GM18861 (cell line): ENCODE data around the gene TMEM151B.

Experiments used
- ATAC-seq: cut with Tn5 transposase; IDR thresholded peaks from one replicate; pipeline ENCODE4 v1.9.1; 2021; ENCODE audit not compliant: unreplicated experiment

TMEM151B gene

DNA sequence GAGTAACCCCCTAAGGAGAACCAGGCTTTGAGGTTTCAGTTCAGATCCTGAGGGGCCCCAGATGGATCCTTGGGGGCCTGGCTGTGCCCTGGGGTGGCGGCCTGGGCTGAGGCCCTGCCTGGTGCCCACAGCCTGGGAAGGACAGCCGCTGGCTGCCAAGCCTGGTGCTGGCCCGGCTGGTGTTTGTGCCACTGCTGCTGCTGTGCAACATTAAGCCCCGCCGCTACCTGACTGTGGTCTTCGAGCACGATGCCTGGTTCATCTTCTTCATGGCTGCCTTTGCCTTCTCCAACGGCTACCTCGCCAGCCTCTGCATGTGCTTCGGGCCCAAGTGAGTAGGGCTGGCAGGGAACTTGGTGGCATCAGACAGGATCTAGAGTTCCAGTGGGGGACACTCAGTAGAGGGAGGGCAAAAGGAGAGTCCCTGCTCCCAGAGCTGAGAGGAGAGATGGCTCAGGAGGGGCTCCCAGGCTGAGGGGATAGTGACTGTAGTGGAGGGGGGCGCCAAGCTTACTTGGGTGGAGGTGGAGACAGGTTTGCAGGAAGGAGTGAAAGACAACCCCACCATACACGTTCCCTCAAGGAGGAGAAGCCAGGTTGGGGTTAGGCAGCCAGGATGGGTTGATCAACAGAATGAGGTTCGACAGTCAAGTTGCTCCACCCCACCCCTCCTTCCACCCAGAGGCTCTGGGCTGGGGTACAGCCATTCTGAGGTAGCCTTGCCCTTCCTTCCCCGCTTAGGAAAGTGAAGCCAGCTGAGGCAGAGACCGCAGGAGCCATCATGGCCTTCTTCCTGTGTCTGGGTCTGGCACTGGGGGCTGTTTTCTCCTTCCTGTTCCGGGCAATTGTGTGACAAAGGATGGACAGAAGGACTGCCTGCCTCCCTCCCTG is 37.3 kb upstream of the TMEM151B start:
- no peak for ATAC-seq

DNA sequence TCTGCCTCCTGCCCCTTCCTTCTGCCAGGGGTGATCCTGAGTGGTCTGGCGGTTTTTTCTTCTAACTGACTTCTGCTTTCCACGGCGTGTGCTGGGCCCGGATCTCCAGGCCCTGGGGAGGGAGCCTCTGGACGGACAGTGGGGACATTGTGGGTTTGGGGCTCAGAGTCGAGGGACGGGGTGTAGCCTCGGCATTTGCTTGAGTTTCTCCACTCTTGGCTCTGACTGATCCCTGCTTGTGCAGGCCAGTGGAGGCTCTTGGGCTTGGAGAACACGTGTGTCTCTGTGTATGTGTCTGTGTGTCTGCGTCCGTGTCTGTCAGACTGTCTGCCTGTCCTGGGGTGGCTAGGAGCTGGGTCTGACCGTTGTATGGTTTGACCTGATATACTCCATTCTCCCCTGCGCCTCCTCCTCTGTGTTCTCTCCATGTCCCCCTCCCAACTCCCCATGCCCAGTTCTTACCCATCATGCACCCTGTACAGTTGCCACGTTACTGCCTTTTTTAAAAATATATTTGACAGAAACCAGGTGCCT is 36.6 kb upstream of the TMEM151B start:
- no peak for ATAC-seq

DNA sequence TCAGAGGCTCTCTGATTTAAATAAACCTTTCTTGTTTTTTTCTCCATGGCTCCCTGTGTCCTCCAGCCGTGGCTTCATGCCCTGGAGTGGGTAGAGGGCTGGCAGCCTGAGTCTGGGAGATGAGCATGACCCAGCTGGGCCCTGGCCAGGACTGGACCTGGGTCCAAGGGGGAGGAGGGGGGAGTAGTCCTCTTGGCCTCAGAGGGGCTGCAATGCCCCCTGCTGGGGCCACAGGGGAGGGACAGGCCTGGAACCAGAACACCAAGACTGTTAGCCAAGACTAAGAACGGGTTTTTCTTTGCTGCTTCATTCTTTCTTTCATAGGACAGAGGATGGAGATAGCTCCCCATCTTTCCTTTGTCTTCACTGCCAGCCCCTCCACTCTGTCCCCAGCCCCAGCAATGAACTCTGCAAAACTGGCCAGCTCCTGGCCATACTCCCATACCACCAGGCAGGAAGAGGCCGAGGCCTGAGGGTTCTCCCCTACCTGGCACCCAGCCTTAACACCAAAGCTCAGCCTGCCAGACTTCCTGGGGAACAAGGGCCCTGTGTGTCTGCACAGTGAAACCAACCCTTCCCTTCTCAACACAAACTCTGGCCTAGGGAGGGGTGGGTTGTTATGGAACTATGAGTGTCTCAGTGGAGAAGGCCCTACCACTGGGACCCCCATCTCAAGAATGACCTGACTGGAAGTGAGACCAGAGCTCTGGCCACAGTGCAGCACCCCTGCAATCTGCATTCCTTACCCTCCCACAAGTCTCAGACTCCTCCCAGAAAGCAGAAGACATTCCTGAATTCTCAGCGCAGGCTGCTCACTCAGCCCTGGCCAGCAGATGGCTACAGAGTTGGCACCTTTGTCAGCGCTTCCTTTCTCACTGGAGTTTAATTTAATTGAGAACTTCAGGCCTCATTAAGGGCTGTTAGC is 35.9 kb upstream of the TMEM151B start:
- no peak for ATAC-seq

DNA sequence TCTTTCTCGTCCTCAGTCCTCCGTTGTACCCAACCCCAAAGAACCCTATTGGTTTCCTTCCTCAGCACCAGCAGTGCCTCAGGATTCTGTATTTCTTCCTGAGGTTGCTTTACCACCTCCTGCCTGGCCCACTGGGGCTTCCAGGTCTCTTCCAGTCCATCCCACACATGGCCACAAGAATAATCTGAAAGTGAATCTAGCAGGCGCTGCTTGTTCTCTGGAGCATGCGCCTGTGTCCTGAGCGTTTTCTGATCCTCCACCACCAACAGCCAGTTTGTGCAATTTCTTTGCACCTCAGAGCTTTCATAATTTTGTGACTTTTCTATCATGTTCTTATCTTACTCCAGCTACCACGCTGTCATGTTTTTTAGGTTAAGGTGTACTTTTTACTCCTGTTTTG is 35.0 kb upstream of the TMEM151B start:
- no peak for ATAC-seq

DNA sequence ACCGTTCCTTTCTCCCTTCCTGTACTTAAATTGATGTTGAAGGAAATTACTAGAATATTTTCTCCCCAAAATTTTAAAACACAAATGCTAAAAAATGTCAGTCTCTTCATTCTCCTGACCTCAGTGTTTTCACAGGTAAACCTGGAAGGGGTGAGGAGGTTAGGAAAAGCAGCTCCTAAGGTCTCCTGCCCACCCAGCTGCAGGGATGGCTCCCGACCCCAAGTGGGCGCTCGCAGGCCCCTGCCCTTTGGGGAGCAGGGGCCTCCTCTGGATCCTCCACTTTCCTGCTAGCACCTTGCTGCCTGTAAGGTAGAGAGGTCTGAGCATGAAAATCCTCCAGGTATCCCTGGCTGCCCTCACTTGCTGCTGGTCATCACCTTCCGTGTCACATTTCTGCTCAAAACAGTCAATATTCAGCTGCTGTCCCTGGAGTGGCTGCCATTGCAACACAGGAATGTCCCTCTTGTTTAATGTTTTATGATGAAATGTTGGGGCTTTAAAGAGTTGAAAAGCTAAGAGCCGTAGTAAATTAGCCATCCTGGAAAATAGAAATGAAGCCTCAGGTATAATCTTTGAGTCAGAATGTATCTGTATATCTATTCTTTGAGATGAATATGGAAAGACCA is 34.2 kb upstream of the TMEM151B start:
- no peak for ATAC-seq

DNA sequence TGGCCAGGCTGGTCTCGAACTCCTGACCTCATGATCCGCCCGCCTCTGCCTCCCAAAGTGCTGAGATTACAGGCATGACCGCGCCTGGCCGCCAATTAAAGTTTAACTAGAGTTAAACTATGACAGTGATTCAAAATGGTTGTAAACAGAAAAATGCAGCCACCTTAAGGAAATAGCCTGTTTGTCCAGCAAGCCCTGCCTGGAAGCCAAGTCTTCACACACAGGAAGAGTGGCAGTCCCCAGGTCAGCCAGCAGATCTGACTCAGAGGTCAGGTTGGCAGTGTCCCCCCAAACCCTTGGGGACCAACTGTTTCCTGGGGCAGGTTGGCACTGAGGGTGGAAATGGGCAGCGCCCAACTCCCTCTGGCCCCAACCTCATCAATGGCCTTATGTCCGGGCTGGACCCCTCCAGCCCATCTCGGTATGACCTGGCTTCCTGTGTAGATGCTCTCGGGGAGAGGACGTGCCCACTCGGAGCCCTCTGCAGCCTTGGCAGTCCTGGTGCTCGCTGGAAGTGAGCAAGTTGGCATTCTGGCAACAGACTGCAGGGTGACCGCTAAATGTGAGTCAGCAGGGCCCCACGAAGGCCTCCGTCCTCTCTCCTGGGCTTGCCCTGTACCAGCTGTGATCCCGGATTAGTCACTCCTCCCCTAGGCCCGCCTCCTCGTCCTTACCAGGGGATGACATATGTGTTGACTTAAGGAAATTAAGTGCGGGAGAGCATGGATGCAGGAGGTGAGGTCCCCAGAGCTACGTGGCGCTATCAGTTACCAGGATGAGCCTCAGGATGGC is 33.0 kb upstream of the TMEM151B start:
- ATAC-seq = peak; percentile 46

DNA sequence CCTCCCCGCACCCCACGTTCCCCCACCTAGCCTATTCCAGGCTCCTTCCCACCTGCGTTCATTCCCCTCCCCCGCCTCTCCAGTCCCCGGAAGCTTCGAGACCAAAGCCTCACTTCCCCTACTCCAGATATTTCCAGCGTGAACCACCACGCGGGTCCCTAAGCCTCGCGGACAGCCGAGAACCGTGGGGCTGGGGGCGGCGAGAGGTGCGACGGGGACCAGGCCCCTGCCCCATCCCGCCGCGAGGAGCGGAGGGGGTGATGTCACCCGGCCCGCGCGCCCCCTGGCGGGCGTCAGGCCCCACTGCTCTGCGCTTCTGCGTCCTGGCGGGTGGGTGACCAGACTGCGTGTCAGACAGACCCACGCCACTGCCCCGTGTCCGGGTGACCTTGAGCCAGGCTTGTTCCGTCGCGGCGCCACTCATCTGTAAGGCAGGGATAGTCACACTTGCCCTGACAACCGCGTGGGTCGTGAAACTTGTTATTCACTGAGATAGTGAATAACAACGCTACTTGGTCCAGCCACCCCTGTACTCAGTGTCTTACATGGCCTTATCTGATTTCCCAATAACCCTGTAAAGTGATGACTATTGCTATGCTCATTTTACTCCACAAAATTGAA is 32.3 kb upstream of the TMEM151B start:
- ATAC-seq = peak; percentile 58

DNA sequence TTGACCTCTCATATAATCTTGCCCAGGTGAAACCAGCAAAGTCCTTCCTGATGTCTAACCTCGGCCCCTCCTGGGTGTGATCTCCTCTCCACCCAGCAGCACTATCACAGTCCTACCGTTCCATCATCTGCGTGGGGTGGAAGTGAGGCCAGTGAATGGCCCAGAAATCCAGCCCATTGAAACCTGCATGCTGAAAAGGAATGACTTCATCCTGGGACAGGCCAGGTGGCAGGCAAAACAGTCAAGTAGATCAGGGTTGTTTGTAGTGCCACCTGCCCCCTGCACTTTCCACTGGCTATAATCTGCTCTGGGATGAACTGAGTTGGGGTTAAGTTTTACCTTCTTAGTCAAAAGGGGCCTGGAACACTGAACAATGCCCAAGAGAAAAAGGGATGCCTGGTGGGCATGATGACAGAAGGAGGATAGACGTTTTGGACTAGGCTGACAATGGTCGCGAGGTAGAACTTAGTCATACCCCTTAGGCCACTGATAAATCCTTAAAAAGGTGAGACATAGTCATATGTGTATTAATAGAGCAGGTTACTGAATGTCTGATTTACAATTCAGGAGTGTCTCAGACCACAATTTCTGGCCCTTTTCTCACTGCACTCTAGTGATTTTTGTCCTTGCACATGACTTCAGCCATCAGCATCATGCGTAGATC is 31.4 kb upstream of the TMEM151B start:
- no peak for ATAC-seq

DNA sequence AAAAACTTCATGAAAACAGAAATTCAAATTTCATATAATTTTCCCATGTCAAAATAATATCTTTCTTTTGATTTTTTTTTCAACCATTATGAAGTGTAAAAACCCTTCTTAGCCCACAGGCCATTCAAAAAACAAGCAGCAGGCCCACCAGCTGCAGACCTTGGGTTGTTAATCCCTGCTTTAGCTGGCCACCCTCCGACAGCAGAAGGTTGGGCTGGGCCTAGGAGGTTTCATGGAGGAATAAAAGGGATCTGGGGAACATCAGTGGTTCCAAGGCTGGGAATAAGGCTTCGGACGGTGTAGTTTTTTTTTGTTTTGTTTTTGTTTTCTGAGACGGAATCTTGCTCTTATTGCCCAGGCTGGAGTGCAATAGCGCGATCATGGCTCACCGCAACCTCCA is 26.9 kb upstream of the TMEM151B start:
- no peak for ATAC-seq

DNA sequence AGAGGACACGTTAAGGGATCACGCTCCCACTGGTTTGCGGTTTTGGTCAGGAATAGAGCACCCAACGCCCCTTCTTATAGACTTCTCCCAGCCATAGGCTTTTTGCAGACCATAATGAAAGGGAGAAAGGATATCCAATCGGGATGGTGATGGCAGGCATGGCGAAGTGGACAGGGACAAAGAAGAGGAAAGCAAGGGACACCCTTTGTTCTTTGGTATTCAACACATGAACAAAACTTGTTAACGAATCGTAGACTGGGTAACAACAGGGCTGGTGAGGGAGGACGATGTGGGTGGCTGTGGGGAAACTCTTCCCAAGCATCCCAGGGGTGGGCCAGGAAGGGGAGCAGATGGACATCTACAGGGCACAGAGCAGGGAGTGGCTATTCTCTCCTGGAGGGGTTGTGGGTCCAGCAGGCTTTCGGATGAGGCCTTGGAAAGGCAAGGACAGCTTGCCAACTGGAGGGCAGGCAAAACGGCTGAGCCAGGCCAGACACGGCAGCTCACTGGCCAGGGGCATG is 24.8 kb upstream of the TMEM151B start:
- ATAC-seq = no peak

DNA sequence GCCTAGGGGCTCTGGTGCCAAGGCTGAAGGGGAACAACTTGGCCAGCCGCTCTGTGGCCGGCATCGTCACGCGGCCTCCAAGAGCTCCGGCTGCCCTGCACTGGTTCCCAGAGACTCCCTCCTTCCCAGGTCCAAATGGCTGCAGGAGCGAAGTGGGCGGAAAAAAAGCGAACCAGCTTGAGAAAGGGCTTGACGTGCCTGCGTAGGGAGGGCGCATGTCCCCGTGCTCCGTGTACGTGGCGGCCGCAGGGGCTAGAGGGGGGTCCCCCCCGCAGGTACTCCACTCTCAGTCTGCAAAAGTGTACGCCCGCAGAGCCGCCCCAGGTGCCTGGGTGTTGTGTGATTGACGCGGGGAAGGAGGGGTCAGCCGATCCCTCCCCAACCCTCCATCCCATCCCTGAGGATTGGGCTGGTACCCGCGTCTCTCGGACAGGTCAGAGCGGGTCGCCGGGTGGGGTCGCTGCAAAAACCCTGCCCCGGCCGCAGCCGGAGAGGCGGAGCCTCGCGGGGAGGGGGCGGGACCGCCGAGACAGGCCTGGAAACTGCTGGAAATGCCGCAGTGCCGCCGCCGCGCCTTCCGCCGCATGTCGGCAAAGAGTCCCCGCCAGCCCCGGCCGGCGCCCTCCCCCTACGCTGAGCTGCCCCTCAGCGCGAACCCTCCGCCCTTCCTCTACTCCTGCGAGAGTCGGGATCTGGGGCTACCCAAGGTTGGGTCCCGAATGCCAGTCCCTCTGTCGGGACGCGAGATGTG is 24.2 kb upstream of the TMEM151B start:
- ATAC-seq = peak; percentile 35

DNA sequence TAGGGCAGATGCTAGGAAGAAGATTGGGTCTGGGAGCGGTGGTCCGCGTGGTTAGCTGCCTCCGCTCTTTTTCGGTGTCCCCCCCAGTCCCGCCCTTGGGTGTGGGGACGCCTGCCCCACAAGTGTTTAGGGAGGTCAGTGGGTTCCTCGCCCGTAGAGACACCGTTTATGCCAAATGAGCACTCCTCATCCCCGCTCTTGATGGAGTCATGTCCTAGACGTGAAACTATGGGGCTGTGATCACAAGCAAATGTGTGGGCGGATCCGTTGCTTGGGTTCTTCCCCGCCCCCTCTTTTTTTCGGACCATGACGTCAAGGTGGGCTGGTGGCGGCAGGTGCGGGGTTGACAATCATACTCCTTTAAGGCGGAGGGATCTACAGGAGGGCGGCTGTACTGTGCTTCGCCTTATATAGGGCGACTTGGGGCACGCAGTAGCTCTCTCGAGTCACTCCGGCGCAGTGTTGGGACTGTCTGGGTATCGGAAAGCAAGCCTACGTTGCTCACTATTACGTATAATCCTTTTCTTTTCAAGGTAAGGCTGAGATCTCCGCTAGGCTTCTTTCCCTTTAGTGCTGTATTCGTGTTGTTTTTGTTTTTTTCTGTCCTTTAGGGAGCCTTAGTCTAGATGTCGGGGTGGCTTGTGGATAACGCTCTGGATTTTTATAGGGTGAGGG is 23.4 kb upstream of the TMEM151B start, which contains the start of gene HSP90AB1:
Gene HSP90AB1 (plus strand): TSS at position 439 of the 675 bp plus-strand sequence. CDS start 1,529 bp downstream, outside the sequence.
- ATAC-seq = peak; percentile 60

DNA sequence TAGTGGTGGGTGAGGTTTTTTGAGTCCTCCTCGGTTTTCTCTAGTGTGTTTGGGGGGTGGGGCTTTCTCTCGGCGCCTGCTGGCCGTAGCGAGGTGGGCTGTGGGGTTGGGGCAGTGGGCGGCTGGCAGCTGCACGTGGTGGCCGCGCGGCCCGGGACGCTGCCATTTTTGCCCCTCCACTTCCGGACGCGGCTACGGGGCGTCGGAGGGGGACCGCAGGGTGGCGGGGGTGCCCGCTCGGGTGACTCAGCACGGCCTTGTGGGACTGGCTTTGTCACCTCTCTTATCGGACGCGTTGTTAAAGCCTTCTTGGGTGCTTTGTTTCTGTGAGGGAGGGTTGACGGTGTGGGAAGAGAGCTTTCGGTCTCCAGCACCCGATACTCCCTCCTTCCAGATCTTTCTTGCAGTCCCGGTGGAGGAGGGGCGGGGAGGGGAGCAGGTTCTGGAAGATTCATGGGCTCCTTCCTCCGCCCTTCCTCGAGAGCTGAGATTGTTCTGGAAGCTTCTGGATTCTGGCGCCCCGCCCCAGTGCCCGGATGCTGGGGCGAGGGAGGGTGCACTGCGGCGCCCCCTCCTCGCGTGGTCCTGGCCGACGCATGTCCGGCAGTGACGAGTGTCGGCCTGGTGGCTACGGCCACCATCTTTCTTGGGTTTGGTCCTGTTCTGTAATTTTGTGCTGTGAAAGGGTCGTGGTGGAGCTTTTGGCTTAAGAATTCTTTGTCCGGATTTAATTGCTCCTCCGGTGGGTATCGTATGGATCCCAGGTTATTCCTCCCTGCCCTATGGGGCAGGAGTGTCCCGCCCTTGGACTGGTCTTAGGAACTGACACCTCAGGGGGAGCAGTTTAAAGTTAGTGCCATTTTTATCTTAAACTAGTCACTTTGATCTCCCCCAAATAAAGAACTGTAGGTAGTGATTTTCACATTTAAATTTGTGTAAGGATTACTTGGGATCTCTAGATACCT is 22.6 kb upstream of the TMEM151B start:
- peak; percentile 22 for ATAC-seq

DNA sequence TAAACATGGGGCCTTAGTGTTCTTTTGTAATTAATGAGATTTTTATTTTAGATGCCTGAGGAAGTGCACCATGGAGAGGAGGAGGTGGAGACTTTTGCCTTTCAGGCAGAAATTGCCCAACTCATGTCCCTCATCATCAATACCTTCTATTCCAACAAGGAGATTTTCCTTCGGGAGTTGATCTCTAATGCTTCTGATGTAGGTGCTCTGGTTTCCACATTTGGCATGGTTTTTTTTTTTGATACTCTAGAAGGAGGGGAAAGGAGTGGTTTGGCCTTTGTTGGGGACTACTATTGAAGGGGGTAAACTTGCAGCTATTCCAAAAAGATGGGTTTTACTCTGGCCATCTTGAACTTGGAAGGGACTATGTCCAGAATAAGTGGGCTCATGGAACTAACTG is 21.7 kb upstream of the TMEM151B start:
- no peak for ATAC-seq

DNA sequence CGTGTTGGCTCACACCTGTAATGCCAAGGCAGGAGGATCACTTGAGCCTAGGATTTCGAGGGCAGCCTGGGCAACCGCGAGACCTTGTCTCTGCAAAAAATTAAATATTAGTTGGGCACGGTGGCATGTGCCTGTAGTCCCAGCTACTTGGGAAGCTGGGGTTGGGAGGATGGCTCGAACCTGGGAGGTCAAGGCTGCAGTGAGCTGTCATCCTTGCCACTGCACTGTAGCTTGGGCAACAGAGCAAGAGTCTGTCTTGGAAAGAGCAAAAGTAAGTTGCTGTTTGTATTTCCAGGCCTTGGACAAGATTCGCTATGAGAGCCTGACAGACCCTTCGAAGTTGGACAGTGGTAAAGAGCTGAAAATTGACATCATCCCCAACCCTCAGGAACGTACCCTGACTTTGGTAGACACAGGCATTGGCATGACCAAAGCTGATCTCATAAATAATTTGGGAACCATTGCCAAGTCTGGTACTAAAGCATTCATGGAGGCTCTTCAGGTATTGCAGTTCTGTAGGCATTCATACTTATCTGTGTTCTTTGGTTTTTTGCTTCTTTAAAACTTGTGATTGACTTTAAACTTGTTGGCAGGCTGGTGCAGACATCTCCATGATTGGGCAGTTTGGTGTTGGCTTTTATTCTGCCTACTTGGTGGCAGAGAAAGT is 21.0 kb upstream of the TMEM151B start:
- no peak for ATAC-seq
